PC-9 (cell line): Measurements from ENCODE around the gene OGG1.

Experiments used
- CTCF ChIP-seq: fragments of 200-600 bp; sonication (generic); conservative IDR thresholded peaks from 2 replicates; pipeline ENCODE4 v1.6.1; 2017; ENCODE audit warnings: mixed run types, antibody characterized with exemption, mild to moderate bottlenecking, moderate library complexity
- EZH2 ChIP-seq: fragments of 200-600 bp; sonication (generic); IDR thresholded peaks from 2 replicates; pipeline ENCODE4 v1.8.0; 2017; ENCODE audit warnings: antibody characterized with exemption, low read depth

- no peak for TF ChIP-seq CTCF
- TF ChIP-seq EZH2: no peak
Measured at GRCh38 chr3:9793161-9793781, 43.5 kb downstream of the OGG1 start.
